PC-9 (cell line): Measurements from ENCODE around the gene ASTL. TPM values are rescaled to one million over a fixed set of nuclear protein-coding genes. Genes with fewer than 3 reads are reported as not detected.

Source experiments
- BruUV-seq: library from RNA; stranded (reverse); fragments of 400-500 nt; replicated peaks from 2 replicates; lab custom pipeline; 2021; lab: Mats Ljungman, UMichigan
- CTCF ChIA-PET: fragments of 300-600 bp; sonication (Branson Sonifier 250); formaldehyde crosslinking; loops from one replicate; lab custom pipeline; 2022; ENCODE audit warnings: antibody characterized with exemption; lab: Charles Lee
- POLR2A ChIA-PET: fragments of 300-600 bp; sonication (Branson Sonifier 250); formaldehyde crosslinking; loops from one replicate; lab custom pipeline; 2022; ENCODE audit warnings: antibody characterized with exemption; ENCODE audit not compliant: unreplicated experiment; lab: Charles Lee
- DNase-seq, 2 experiments: peaks; one replicate each; pipeline versions ENCODE4 v3.0.0 to v3.0.0-alpha.2; 2015 to 2022; ENCODE audit warnings: mixed read lengths in 1 of 2
- H2AFZ ChIP-seq: fragments of 200-600 bp; sonication (generic); 2 replicates; pipeline ENCODE4 v1.8.1; 2017; ENCODE audit warnings: antibody characterized with exemption
- H3F3A ChIP-seq: fragments of 200-600 bp; sonication (generic); 2 replicates; pipeline ENCODE4 v1.8.1; 2017; ENCODE audit warnings: antibody characterized with exemption, mild to moderate bottlenecking, low read depth; ENCODE audit not compliant: insufficient read depth
- H3K27ac ChIP-seq: fragments of 200-600 bp; sonication (generic); 2 replicates; pipeline ENCODE4 v1.6.1; 2016; ENCODE audit warnings: mixed run types
- H3K27me3 ChIP-seq: fragments of 200-600 bp; sonication (generic); 2 replicates; pipeline ENCODE4 v1.6.1; 2016; ENCODE audit warnings: low read depth, mixed run types; ENCODE audit not compliant: insufficient read depth
- H3K36me3 ChIP-seq: fragments of 200-600 bp; sonication (generic); 2 replicates; pipeline ENCODE4 v1.6.1; 2016; ENCODE audit warnings: low read depth, mixed run types
- H3K4me1 ChIP-seq: fragments of 200-600 bp; sonication (generic); replicated peaks from 2 replicates; pipeline ENCODE4 v1.6.1; 2016; ENCODE audit warnings: mixed run types; ENCODE audit not compliant: insufficient read depth
- H3K4me2 ChIP-seq: fragments of 200-600 bp; sonication (generic); 2 replicates; pipeline ENCODE4 v1.6.1; 2017; ENCODE audit warnings: mixed run types
- H3K4me3 ChIP-seq: fragments of 200-600 bp; sonication (generic); 2 replicates; pipeline ENCODE4 v1.6.1; 2016; ENCODE audit warnings: mixed run types
- H3K79me2 ChIP-seq: fragments of 200-600 bp; sonication (generic); 2 replicates; pipeline ENCODE4 v1.6.1; 2017; ENCODE audit warnings: low read depth, mixed run types
- H3K9me2 ChIP-seq: fragments of 200-600 bp; sonication (generic); 2 replicates; pipeline ENCODE4 v1.8.1; 2017; ENCODE audit warnings: mild to moderate bottlenecking; ENCODE audit not compliant: insufficient read depth
- H3K9me3 ChIP-seq: fragments of 200-600 bp; sonication (generic); 2 replicates; pipeline ENCODE4 v1.8.1; 2016; ENCODE audit warnings: low read depth; ENCODE audit not compliant: insufficient read depth
- H4K20me1 ChIP-seq: fragments of 200-600 bp; sonication (generic); 2 replicates; pipeline ENCODE4 v1.8.1; 2017; ENCODE audit not compliant: insufficient read depth
- CTCF ChIP-seq: fragments of 200-600 bp; sonication (generic); conservative IDR thresholded peaks from 2 replicates; pipeline ENCODE4 v1.6.1; 2017; ENCODE audit warnings: mixed run types, antibody characterized with exemption, mild to moderate bottlenecking, moderate library complexity
- EZH2 ChIP-seq: fragments of 200-600 bp; sonication (generic); IDR thresholded peaks from 2 replicates; pipeline ENCODE4 v1.8.0; 2017; ENCODE audit warnings: antibody characterized with exemption, low read depth
- intact Hi-C: fragments of 100-400 bp; cut with micrococcal nuclease; formaldehyde crosslinking; loops from one replicate; pipeline ENCODE4 v1.10.0; 2022; ENCODE audit not compliant: unreplicated experiment
- total RNA-seq: library from RNA; stranded (reverse); gene quantifications from 2 replicates; pipeline ENCODE4 v1.2.3, GENCODE V29; 2021

The ASTL gene
- total RNA-seq, 1 experiment from 2014 or later, result not detected

GRCh38 chr2:96140941-96141623 lies 2.8 kb upstream of the ASTL start:
- no peak for DNase-seq
- Histone ChIP-seq H2AFZ (no peak overlapping the region), H3K4me2 (no peak overlapping the region), H3K9me3 (no peaks in the 10 kb centered on the region), H3K27me3 (no peaks in the 10 kb centered on the region), H3K9me2 (no peaks in the 10 kb centered on the region), H3K79me2 (peaks cover 12% of the 10 kb centered on the region; the same call in 1 of the 2 replicates), H3K4me1 (peaks cover 19% of the 10 kb centered on the region), H4K20me1 (no peaks in the 10 kb centered on the region), H3K36me3 (no peaks in the 10 kb centered on the region; the same call in 1 of the 2 replicates), H3K27ac (no peak overlapping the region), H3K4me3 (no peak overlapping the region), H3F3A (peaks cover 19% of the 10 kb centered on the region; the same call in 1 of the 2 replicates)
- CTCF ChIA-PET, result no interaction called here
- POLR2A ChIA-PET, result interaction anchor here (0.6 to 0.7 kb wide), 2 partner anchors 67 to 701 kb away, joined by 9 to 13 read pairs; no protein-coding TSS in a partner anchor
- intact Hi-C loops, result no loop called here
- no TSS peak for BruUV-seq
- TF ChIP-seq CTCF (no peak), EZH2 (no peak)

- Histone ChIP-seq H3K4me1 (peaks cover 14% of the 10 kb centered on the region), H3K9me3 (no peaks in the 10 kb centered on the region), H3K4me3 (peak overlapping the region; percentile 22; the same call in 1 of the 2 replicates), H3K36me3 (no peaks in the 10 kb centered on the region; the same call in 1 of the 2 replicates), H3K27me3 (no peaks in the 10 kb centered on the region), H3K27ac (no peak overlapping the region), H3F3A (peaks cover 19% of the 10 kb centered on the region; the same call in 1 of the 2 replicates), H2AFZ (0 out of 2 replicates have a peak overlapping the region, but pooled peaks have one; percentile 51), H3K9me2 (no peaks in the 10 kb centered on the region), H3K4me2 (peak overlapping the region; percentile 71), H4K20me1 (no peaks in the 10 kb centered on the region), H3K79me2 (peaks cover 7% of the 10 kb centered on the region; the same call in 1 of the 2 replicates)
- intact Hi-C loops, result loop anchor here (2.0 kb wide), 2 partner anchors 122 to 370 kb away; no protein-coding TSS in a partner anchor
- ChIA-PET POLR2A (interaction anchor here (0.6 kb wide), 1 partner anchor 127 kb away, joined by 3 read pairs; no protein-coding TSS in a partner anchor), CTCF (interaction anchor here (1.3 to 2.3 kb wide), 2 partner anchors 22 to 35 kb away, joined by 4 to 28 read pairs; partner anchors contain the start of gene ADRA2B)
- BruUV-seq, result no TSS peak
- DNase-seq, result no peak
- no peak for TF ChIP-seq CTCF
- TF ChIP-seq EZH2, result no peak
Observed at GRCh38 chr2:96139181-96139758, 968 bp upstream of the ASTL start.

GRCh38 chr2:96137321-96138178 lies 752 bp downstream of the ASTL start:
- peaks cover 9% of the 10 kb centered on the region for H3K4me1 ChIP-seq
- H3F3A ChIP-seq, result peaks cover 6% of the 10 kb centered on the region; the same call in 1 of the 2 replicates
- TF ChIP-seq CTCF, result no peak
- TF ChIP-seq EZH2, result no peak
- H3K4me2 ChIP-seq, result no peak overlapping the region
- POLR2A ChIA-PET, result interaction anchor here (0.6 kb wide), 1 partner anchor 11 kb away, joined by 3 read pairs; no protein-coding TSS in a partner anchor
- no peaks in the 10 kb centered on the region for H3K79me2 ChIP-seq
- H3K27me3 ChIP-seq, result no peaks in the 10 kb centered on the region
- no peak for DNase-seq
- intact Hi-C loops, result loop anchor here (1.0 to 2.0 kb wide), 3 partner anchors 37 to 371 kb away; no protein-coding TSS in a partner anchor
- H3K9me2 ChIP-seq, result no peaks in the 10 kb centered on the region
- H3K36me3 ChIP-seq, result no peaks in the 10 kb centered on the region
- no peak overlapping the region for H3K4me3 ChIP-seq
- no peaks in the 10 kb centered on the region for H3K9me3 ChIP-seq
- no peaks in the 10 kb centered on the region for H4K20me1 ChIP-seq
- no peak overlapping the region for H2AFZ ChIP-seq
- CTCF ChIA-PET, result interaction anchor here (1.3 to 2.3 kb wide), 2 partner anchors 21 to 37 kb away, joined by 4 to 28 read pairs; partner anchors contain the start of gene ADRA2B
- BruUV-seq, result no TSS peak
- no peak overlapping the region for H3K27ac ChIP-seq
